NCI-H1092 (cell line): ENCODE results near the gene IER3IP1.
"Not testable (repeated sequence)": the region's sequence is repeated elsewhere in the genome, so short reads cannot be mapped to it uniquely, and the experiment has no call there.

Experiments
- DNase-seq: peaks from one replicate; lab custom pipeline; 2025; lab: John Stamatoyannopoulos, UW

The IER3IP1 gene, protein sequence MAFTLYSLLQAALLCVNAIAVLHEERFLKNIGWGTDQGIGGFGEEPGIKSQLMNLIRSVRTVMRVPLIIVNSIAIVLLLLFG

DNA sequence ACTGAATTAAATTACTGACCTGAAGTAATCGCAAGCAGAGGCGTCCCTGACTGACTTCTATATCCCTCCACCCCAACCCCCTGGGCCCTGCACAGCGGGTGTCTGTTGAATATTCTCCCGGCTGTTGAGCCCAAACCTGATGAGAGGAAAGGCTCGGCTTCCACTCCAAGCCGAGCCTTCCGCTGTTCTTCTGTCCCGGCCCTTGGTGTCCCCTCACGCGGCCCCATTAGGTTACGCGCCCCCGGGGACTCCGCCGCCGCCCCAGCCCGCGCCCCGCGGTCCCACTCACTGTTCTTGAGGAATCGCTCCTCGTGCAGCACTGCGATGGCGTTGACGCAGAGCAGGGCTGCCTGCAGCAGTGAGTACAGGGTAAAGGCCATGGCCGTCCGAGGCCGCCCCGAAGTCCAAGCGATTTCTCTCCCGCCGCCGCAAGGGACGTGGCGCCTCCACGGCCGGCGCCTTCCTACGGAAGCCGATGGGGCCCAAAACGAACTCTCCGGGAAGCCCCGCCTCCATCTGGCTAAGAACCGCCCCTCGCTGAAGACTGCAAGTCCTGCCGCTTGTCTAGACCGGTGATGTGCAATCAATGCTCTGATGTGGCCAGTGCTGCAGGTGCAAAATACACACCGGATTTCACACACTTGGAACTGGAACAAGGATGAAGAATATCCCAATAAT, at the start of gene IER3IP1:
IER3IP1 (minus strand) TSS at position 467 of the 678 bp plus-strand sequence; CDS start at position 380, 87 bp downstream.
- DNase-seq = peak; percentile 90

DNA sequence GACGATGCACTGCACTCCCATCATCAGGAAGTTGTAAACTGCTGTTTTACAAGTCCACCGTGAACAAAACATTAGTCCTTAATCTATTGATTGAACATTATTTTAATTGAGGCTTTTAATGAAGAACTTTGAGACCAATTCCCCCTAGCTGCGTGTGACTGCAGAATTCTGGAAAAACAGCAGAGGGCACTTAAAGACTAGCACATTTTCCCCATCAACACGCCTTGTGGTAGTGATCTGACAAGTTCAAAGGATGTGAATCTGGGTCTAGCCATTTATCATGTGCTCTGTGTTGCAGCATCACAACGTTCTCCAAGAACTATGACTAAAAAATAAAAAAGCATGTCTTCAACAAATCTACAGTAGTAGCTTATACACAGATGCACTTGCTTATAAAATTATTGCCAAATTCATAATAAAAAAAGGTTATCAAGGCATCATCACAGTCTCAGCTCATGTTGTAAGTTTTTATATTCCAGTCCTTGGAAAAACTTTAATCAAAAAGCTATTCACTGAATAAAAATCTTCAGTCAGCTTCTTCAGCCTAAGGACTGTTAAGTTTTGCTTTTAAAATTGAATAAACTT, 39.5 kb upstream of the IER3IP1 start:
- DNase-seq = peak; percentile 48

- DNase-seq = no peak
Observed at GRCh38 chr18:47209171-47209570, 33.0 kb upstream of the IER3IP1 start.

DNA sequence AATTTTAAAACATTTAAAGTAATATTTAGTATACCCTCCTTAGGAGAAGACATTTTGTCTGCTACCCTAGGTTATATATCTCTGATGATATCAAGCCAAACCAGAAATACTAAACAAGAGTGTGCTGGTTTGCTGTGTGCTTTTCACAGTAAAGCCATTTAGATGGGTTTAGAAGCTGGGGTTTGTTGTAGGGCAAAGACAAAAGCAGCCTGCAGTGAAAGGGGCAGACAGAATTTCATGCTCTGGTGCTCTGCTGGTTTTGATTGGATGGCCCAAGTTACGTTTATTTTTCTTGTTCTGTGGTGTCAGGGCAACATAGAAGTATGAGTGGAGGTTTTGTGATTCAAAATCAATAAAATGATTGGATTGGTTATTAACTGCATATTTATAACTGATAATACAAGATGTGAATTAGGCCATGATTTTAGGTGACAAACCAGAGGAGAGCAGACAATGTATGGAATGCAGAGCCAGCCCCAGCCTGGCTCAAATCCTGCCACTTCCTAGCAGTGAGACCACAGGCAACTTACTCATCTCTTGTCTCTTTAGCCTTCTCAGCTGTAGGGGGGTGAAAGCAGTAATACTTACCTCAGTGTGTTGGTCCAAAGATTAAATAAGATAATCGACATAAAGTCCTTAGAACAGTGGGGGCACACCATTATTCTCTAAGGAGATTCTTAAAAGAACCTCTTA, 30.9 kb upstream of the IER3IP1 start:
- DNase-seq = no peak

GRCh38 chr18:47204908-47205522, 28.9 kb upstream of the IER3IP1 start:
- peak; percentile 48 for DNase-seq

GRCh38 chr18:47203626-47204464, 27.7 kb upstream of the IER3IP1 start:
- no peak for DNase-seq

GRCh38 chr18:47195961-47196360, 19.8 kb upstream of the IER3IP1 start:
- DNase-seq = not testable (repeated sequence)

DNA sequence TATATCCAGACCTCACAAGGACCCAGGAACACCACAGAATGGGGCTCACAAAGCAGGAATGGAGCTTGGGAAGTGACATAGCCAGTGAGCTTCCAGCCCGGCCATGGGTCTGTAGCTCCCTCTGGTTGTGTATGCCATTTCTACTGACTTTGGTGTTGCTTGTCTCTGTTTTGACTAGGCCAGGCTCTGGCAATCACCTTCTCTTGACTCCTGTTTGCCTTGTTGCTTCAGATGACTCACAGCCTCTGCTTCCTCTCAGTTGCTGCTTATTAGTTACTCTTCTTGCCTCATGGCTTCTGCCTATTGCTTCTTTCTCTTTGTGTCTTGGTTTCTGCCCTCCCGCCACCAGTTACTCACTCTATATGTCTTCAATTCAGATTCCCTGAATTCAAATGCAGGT, 15.8 kb upstream of the IER3IP1 start:
- no peak for DNase-seq

- no peak for DNase-seq
Observed at GRCh38 chr18:47187721-47188120, 11.6 kb upstream of the IER3IP1 start.

- peak; percentile 4 for DNase-seq
Observed at GRCh38 chr18:47184419-47185050, 8.4 kb upstream of the IER3IP1 start.

- not testable (repeated sequence) for DNase-seq
Observed at GRCh38 chr18:47182156-47182555, 6.0 kb upstream of the IER3IP1 start.

GRCh38 chr18:47180765-47181164, 4.6 kb upstream of the IER3IP1 start:
- DNase-seq = no peak

DNA sequence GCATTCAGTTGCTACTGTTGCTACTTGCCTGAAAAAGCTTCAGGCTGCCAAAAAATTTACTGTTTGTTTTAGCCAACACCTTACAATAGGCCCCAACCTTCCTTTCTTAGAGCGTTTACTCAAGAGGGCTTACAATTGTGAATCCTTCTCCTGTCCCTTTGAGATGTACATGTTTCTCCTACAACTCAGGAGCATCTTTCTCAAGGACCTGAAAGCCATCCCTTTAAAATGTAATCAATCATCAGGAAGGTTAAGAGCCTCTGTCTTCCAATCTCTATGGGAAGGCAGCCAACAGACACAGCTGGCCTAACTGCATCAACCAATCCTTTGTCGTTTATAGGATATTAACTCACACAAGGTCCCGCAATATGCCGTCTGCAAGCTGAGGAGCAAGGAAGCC, 3.4 kb upstream of the IER3IP1 start:
- DNase-seq = peak; percentile 64

GRCh38 chr18:47175283-47175897, 774 bp downstream of the IER3IP1 start:
- DNase-seq = no peak

GRCh38 chr18:47174545-47175116, 1.5 kb downstream of the IER3IP1 start:
- DNase-seq = no peak

GRCh38 chr18:47172476-47172875, 3.7 kb downstream of the IER3IP1 start:
- no peak for DNase-seq

DNA sequence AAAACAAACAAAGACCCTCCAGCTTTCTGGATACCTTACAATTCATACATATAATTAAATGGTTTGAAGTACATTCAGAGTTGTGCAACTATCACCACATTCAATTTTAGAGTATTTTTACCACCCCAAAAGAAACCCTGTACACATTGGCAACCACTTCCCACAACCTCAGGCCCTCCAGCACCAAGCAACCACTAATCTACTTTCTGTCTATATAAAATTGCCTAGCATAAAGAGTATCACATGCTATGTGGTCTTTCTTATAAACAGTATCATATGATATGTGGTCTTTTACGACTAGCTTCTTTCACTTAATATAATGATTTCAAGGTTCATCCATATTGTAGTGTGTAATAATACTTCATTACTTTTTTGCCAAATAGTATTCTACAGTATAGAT, 7.3 kb downstream of the IER3IP1 start:
- DNase-seq = no peak

GRCh38 chr18:47168509-47168908, 7.7 kb downstream of the IER3IP1 start:
- no peak for DNase-seq

GRCh38 chr18:47166294-47166693, 9.9 kb downstream of the IER3IP1 start:
- no peak for DNase-seq

- no peak for DNase-seq
Observed at GRCh38 chr18:47163241-47163640, 12.9 kb downstream of the IER3IP1 start.
